Activated CD8-positive, alpha-beta memory T cell treated with anti-CD3 and anti-CD28 coated beads, Interleukin-2, amount 10 ng/mL, durations not matched to agents 7 days and 5 days (primary cell): ENCODE measurements around the gene PCYT1A. TPM values are rescaled to one million over a fixed set of nuclear protein-coding genes. Genes with fewer than 3 reads are reported as not detected.
"Not testable (repeated sequence)": the region's sequence is repeated elsewhere in the genome, so short reads cannot be mapped to it uniquely, and the experiment has no call there.

Source experiments
- ATAC-seq: fragments of 150-1000 bp; cut with Tn5 transposase; one replicate; pipeline ENCODE4 v1.10.0; 2021; ENCODE audit warnings: moderate library complexity
- CTCF ChIA-PET: fragments of 350-600 bp; sonication (Branson Sonifier 250); formaldehyde crosslinking; loops from one replicate; lab custom pipeline; 2021; ENCODE audit warnings: antibody characterized with exemption; lab: Charles Lee
- DNase-seq: peaks from one replicate; pipeline ENCODE4 v3.0.0-alpha.2; 2020
- H3K27ac Mint-ChIP-seq: one replicate; pipeline ENCODE4 v1.8.0; 2021; ENCODE audit warnings: mild to moderate bottlenecking, mixed read lengths
- H3K27me3 Mint-ChIP-seq: one replicate; pipeline ENCODE4 v1.8.0; 2021; ENCODE audit warnings: mixed read lengths
- H3K36me3 Mint-ChIP-seq: one replicate; pipeline ENCODE4 v1.8.0; 2021; ENCODE audit warnings: mild to moderate bottlenecking, mixed read lengths
- H3K4me1 Mint-ChIP-seq: one replicate; pipeline ENCODE4 v1.8.0; 2021; ENCODE audit warnings: mixed read lengths
- H3K4me3 Mint-ChIP-seq: one replicate; pipeline ENCODE4 v1.8.0; 2021; ENCODE audit warnings: mild to moderate bottlenecking, moderate library complexity, mixed read lengths
- H3K9me3 Mint-ChIP-seq: one replicate; pipeline ENCODE4 v1.8.0; 2022; ENCODE audit warnings: low read depth, mixed read lengths
- total RNA-seq, 2 experiments: library from RNA; stranded (reverse); gene quantifications; one replicate each; pipeline ENCODE4 v1.2.3, GENCODE V29; 2021

Gene PCYT1A
- total RNA-seq, 2 experiments from 2014 or later, result 57.7 to 61.6 TPM

GRCh38 chr3:196316799-196317686 is 29.5 kb upstream of the PCYT1A start:
- Mint-ChIP-seq H3K4me1 (peaks cover 16% of the 10 kb centered on the region), H3K27ac (peak overlapping the region; percentile 97), H3K4me3 (peak overlapping the region; percentile 92), H3K36me3 (peaks cover 11% of the 10 kb centered on the region)
- ATAC-seq, DNase-seq, H3K9me3 Mint-ChIP-seq, H3K27me3 Mint-ChIP-seq: not testable (repeated sequence)
- CTCF ChIA-PET, result interaction anchor here (0.7 to 1.8 kb wide), 12 partner anchors 7 to 422 kb away, joined by 3 to 6 read pairs (median 3); partner anchors contain the start of gene RNF168

DNA sequence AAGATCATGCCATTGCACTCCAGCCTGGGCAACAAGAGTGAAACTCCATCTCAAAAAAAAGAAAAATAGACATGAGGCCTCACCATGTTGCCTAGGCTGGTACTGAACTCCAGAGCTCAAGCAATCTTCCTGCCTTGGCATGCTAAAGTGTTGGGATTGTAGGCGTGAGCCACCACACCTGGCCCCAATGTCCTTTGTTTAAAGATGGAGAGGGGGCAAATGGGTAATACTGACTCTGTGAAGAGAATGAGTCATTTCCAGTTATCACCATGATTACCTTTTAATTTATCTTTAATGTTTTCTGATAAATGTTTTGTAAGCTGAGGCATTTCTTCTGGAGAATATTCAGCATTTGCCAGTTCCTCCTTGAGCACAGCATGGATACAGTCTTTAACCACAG is 28.3 kb upstream of the PCYT1A start:
- Mint-ChIP-seq H3K9me3 (no peaks in the 10 kb centered on the region), H3K4me3 (no peak overlapping the region), H3K36me3 (peaks cover 13% of the 10 kb centered on the region), H3K4me1 (peaks cover 16% of the 10 kb centered on the region), H3K27ac (no peak overlapping the region), H3K27me3 (no peaks in the 10 kb centered on the region)
- DNase-seq, result no peak
- CTCF ChIA-PET, result interaction anchor here (1.8 kb wide), 1 partner anchor 62 kb away, joined by 6 read pairs; no protein-coding TSS in a partner anchor
- ATAC-seq, result no peak

DNA sequence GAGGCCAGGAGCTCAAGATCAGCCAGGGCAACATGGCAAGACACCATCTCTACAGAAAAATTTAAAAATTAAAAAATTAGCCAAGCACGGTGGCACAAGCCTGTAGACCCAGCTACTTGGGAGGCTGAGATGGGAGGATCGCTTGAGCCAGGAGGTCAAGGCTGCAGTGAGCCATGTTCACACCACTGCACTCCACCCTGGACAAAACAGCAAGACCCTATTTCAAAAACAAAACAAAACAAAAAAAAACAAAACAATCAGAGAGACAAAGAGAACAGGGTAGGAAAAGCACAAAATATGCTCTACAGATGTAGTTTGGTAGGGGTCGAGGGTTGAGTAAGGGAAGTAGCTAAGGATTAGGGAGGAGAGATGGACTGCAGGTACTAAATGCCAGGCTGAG is 27.1 kb upstream of the PCYT1A start:
- no peaks in the 10 kb centered on the region for H3K27me3 Mint-ChIP-seq
- H3K4me1 Mint-ChIP-seq, result peaks cover 16% of the 10 kb centered on the region
- DNase-seq (no peak), ATAC-seq (no peak)
- peak overlapping the region; percentile 37 for H3K27ac Mint-ChIP-seq
- peaks cover 13% of the 10 kb centered on the region for H3K36me3 Mint-ChIP-seq
- CTCF ChIA-PET, result interaction anchor here (0.5 to 1.6 kb wide), 2 partner anchors 111 to 208 kb away, joined by 3 to 4 read pairs; no protein-coding TSS in a partner anchor
- no peak overlapping the region for H3K4me3 Mint-ChIP-seq
- H3K9me3 Mint-ChIP-seq, result no peaks in the 10 kb centered on the region

DNA sequence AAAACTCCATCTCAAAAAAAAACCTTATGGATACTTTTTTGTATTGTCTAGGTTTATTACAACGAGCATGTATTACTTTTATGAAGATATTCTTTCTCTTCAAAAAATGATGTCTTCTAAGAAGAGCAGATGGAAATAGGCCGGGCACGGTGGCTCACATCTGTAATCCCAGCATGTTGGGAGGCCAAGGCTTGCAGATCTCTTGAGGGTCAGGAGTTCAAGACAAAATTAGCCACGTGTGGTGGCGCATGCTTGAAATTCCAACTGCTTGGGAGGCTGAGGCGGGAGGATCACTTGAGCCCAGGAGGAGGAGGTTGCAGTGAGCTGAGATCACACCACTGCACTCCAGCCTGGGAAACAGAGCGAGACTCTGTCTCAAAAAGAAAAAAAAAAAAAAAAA is 26.6 kb upstream of the PCYT1A start:
- ATAC-seq, H3K27ac Mint-ChIP-seq: not testable (repeated sequence)

DNA sequence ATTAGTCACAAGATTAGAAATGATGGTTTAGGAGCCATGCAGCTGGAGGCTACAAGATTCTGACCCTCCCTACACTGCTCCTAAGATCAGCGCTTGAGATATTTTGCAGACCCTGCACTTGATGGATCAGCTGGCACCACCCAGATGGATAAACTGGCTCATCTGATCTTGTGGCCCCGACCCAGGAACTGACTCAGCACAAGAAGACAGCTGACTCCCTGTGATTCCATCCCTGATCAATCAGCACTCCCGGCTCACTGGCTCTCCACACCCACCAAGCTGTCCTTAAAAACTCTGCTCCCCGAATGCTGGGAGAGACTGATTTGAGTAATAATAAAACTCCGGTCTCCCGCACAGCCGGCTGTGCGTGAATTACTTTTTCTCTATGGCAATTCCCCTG is 15.4 kb upstream of the PCYT1A start:
- H3K4me1 Mint-ChIP-seq, H3K27me3 Mint-ChIP-seq, DNase-seq, ATAC-seq, H3K9me3 Mint-ChIP-seq, H3K27ac Mint-ChIP-seq, H3K4me3 Mint-ChIP-seq: not testable (repeated sequence)
- CTCF ChIA-PET, result interaction anchor here (0.7 kb wide), 1 partner anchor 150 kb away, joined by 3 read pairs; no protein-coding TSS in a partner anchor
- H3K36me3 Mint-ChIP-seq, result peaks cover 31% of the 10 kb centered on the region

More for the DNA sequence above, 26.6 kb upstream of the PCYT1A start:
- not testable (repeated sequence) for H3K9me3 Mint-ChIP-seq, H3K27me3 Mint-ChIP-seq, H3K4me3 Mint-ChIP-seq, DNase-seq
- peaks cover 12% of the 10 kb centered on the region for H3K4me1 Mint-ChIP-seq
- H3K36me3 Mint-ChIP-seq, result peaks cover 13% of the 10 kb centered on the region
- CTCF ChIA-PET, result interaction anchor here (1.6 kb wide), 1 partner anchor 208 kb away, joined by 4 read pairs; no protein-coding TSS in a partner anchor

GRCh38 chr3:196302551-196302950 is 15.0 kb upstream of the PCYT1A start:
- H3K27me3 Mint-ChIP-seq, H3K9me3 Mint-ChIP-seq, H3K4me1 Mint-ChIP-seq, H3K4me3 Mint-ChIP-seq, H3K27ac Mint-ChIP-seq, ATAC-seq, DNase-seq: not testable (repeated sequence)
- H3K36me3 Mint-ChIP-seq, result peaks cover 31% of the 10 kb centered on the region
- CTCF ChIA-PET, result interaction anchor here (0.7 kb wide), 1 partner anchor 151 kb away, joined by 3 read pairs; no protein-coding TSS in a partner anchor

GRCh38 chr3:196298521-196298920 is 11.0 kb upstream of the PCYT1A start:
- Mint-ChIP-seq H3K4me3 (no peak overlapping the region), H3K27ac (no peak overlapping the region), H3K9me3 (no peaks in the 10 kb centered on the region), H3K4me1 (peaks cover 8% of the 10 kb centered on the region), H3K36me3 (peaks cover 22% of the 10 kb centered on the region), H3K27me3 (no peaks in the 10 kb centered on the region)
- ATAC-seq (no peak), DNase-seq (no peak)
- CTCF ChIA-PET, result interaction anchor here (1.5 kb wide), 1 partner anchor 45 kb away, joined by 3 read pairs; no protein-coding TSS in a partner anchor

DNA sequence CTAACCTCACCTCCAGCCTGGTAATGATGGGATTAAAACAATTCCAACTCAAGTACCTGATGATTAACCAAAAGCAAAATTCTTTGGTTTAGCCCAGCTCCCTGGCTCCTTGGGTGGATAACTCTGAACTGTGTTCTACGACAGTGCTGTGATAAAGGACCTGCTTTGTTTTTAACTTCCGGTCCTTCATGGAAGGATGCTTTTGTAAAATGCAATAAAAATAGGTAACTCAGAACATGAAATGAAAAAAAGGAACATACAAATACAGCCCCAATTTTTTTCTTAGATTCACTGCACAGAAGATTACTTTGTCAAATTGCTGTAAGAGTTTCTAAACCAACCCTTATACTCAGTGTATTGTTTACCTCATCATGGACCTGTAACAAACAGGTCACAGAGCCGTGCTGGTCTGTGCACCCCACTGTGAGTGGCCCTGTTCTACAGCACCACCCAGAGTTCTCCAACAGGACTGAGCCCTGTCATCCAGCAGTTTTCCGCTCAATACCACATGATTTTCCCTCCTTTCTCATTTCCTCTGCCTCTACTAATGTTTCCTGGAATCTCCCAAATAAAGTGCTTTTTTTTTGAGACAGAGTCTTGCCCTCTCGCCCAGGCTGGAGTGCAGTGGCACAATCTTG is 4.9 kb upstream of the PCYT1A start:
- no peak overlapping the region for H3K27ac Mint-ChIP-seq
- CTCF ChIA-PET, result interaction anchor here (1.1 kb wide), 1 partner anchor 39 kb away, joined by 4 read pairs; no protein-coding TSS in a partner anchor
- no peak overlapping the region for H3K4me3 Mint-ChIP-seq
- no peaks in the 10 kb centered on the region for H3K9me3 Mint-ChIP-seq
- no peaks in the 10 kb centered on the region for H3K27me3 Mint-ChIP-seq
- DNase-seq (no peak), ATAC-seq (no peak)
- H3K4me1 Mint-ChIP-seq, result peaks cover 5% of the 10 kb centered on the region
- peaks cover 5% of the 10 kb centered on the region for H3K36me3 Mint-ChIP-seq

- Mint-ChIP-seq H3K4me3 (peak overlapping the region; percentile 99), H3K27me3 (no peaks in the 10 kb centered on the region), H3K9me3 (no peaks in the 10 kb centered on the region), H3K4me1 (peaks cover 35% of the 10 kb centered on the region), H3K27ac (peak overlapping the region; percentile 94), H3K36me3 (peaks cover 9% of the 10 kb centered on the region)
- CTCF ChIA-PET, result interaction anchor here (0.6 to 2.6 kb wide), 4 partner anchors 9 to 158 kb away, joined by 3 to 7 read pairs (median 3); no protein-coding TSS in a partner anchor
- DNase-seq, result no peak
- no peak for ATAC-seq
Measured at GRCh38 chr3:196288141-196288460, 575 bp upstream of the PCYT1A start.

- Mint-ChIP-seq H3K27me3 (no peaks in the 10 kb centered on the region), H3K4me1 (peaks cover 38% of the 10 kb centered on the region), H3K27ac (peak overlapping the region; percentile 94), H3K4me3 (peak overlapping the region; percentile 99), H3K36me3 (peaks cover 9% of the 10 kb centered on the region), H3K9me3 (no peaks in the 10 kb centered on the region)
- CTCF ChIA-PET, result interaction anchor here (1.0 kb wide), 1 partner anchor 8 kb away, joined by 3 read pairs; no protein-coding TSS in a partner anchor
- DNase-seq (peak; percentile 66), ATAC-seq (peak; percentile 52)
Measured at GRCh38 chr3:196287090-196287439, 461 bp downstream of the PCYT1A start.

- CTCF ChIA-PET, result interaction anchor here (2.0 kb wide), 1 partner anchor 10 kb away, joined by 8 read pairs; no protein-coding TSS in a partner anchor
- H3K36me3 Mint-ChIP-seq, result peaks cover 10% of the 10 kb centered on the region
- DNase-seq (no peak), ATAC-seq (no peak)
- H3K4me1 Mint-ChIP-seq, result peaks cover 61% of the 10 kb centered on the region
- no peaks in the 10 kb centered on the region for H3K9me3 Mint-ChIP-seq
- no peak overlapping the region for H3K27ac Mint-ChIP-seq
- H3K4me3 Mint-ChIP-seq, result no peak overlapping the region
- no peaks in the 10 kb centered on the region for H3K27me3 Mint-ChIP-seq
Measured at GRCh38 chr3:196284396-196284795, 3.1 kb downstream of the PCYT1A start.

- CTCF ChIA-PET, result interaction anchor here (1.5 to 3.0 kb wide), 3 partner anchors 20 to 241 kb away, joined by 3 to 11 read pairs (median 4); no protein-coding TSS in a partner anchor
- no peak for DNase-seq
- Mint-ChIP-seq H3K4me1 (peaks cover 75% of the 10 kb centered on the region), H3K9me3 (no peaks in the 10 kb centered on the region), H3K27ac (no peak overlapping the region), H3K36me3 (peaks cover 18% of the 10 kb centered on the region), H3K4me3 (no peak overlapping the region), H3K27me3 (no peaks in the 10 kb centered on the region)
- ATAC-seq, result no peak
Measured at GRCh38 chr3:196281962-196282361, 5.6 kb downstream of the PCYT1A start.
